Measurements from ENCODE around the gene CALHM4. TPM values are rescaled to one million over a fixed set of nuclear protein-coding genes. Genes with fewer than 3 reads are reported as not detected.

Gene CALHM4
- polyA plus RNA-seq, 1 of the 3 experiments (the other 2 are of a cell fraction): not detected

DNA sequence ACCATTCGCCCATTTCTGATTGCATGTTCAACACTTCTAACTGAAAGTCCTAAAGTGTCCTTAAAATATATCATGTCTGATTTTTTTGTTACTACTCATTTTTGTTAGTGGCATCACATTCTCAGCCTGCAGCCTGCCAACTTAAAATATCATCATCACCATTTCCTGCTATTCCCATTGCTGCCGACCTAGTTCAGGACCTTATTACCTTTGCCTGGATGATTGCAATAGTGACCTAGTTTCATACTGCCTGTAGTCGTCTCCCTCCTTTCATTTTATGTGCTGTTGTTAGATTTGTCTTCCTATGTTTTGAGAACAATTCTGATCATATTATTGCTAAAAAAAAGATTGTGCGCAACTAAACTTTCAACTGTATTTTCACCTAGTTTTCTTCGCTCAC lies 23.9 kb downstream of the CALHM4 start:
- DNase-seq: no peak
- TF ChIP-seq MEF2A (IDR thresholded peaks at IDR 0.05; ENCODE audit: borderline replicate concordance, low read depth): no peak
- TF ChIP-seq GABPA (IDR thresholded peaks at IDR 0.05; ENCODE audit: low read depth): no peak
- no peak overlapping the region for H2AFZ ChIP-seq (ENCODE audit: low read depth)
- peaks cover 8% of the 10 kb centered on the region for H3F3A ChIP-seq (replicated peaks; ENCODE audit: insufficient read depth)
- no peaks in the 10 kb centered on the region for H3K9me2 ChIP-seq
- ChIA-PET POLR2A (no interaction called here), CTCF (interaction anchor here (1.3 kb wide), 1 partner anchor 290 kb away, joined by 3 read pairs; no protein-coding TSS in a partner anchor)
- H3K4me1 ChIP-seq (ENCODE audit: control insufficient read depth in 1 of 2, insufficient read depth in 2 of 2, low read depth in 1 of 2, low read length in 1 of 2): peaks cover 0 to 10% of the 10 kb centered on the region in 2 experiments; a peak in 2 of 4 replicates
- H3K9ac ChIP-seq: no peak overlapping the region
- H3K79me2 ChIP-seq (ENCODE audit: insufficient read depth): peaks cover 78% of the 10 kb centered on the region
- H4K20me1 ChIP-seq (ENCODE audit: insufficient read depth): no peaks in the 10 kb centered on the region
- H3K27ac ChIP-seq (ENCODE audit: low read depth in 2 of 2, low read length in 1 of 2): no peak overlapping the region; a peak in 1 of 4 replicates
- no peaks in the 10 kb centered on the region for H3K9me3 ChIP-seq
- no peak overlapping the region for H3K4me2 ChIP-seq
- 95% methylated on average over 5 of the region's 5 CpGs for WGBS (ENCODE audit: low lambda C conversion rate)
- peaks cover 37 to 59% of the 10 kb centered on the region in 2 experiments for H3K36me3 ChIP-seq (replicated peaks in 1 of 2; ENCODE audit: control insufficient read depth in 1 of 2, insufficient read depth in 2 of 2, low read length in 1 of 2)
- no peak overlapping the region for H3K4me3 ChIP-seq (ENCODE audit: low read depth in 2 of 2, low read length in 1 of 2)
- H3K27me3 ChIP-seq (ENCODE audit: insufficient read depth): no peaks in the 10 kb centered on the region

DNA sequence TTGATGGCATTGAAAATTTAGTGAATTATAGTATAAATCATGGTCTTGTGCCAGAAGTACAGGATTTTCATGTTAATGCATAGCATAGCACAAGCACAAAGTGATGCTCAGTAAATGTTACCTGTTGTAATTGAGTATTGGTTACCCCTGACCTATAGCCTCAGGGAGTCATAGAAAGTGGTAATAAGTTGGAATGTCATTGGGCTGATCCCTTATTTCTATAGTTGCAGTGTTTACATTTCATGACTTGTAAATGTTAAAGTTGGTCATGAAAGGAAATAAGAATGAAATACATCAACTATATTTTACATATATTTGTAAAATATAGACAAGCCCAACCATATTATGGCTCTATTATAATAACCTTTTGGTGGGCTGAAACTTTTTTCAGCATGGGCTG lies 24.8 kb downstream of the CALHM4 start:
- TF ChIP-seq ELF1 (IDR thresholded peaks at IDR 0.05): no peak
- TF ChIP-seq TAF1 (IDR thresholded peaks at IDR 0.05; ENCODE audit: borderline replicate concordance, low read depth, low read length): no peak
- TF ChIP-seq GABPA (IDR thresholded peaks at IDR 0.05; ENCODE audit: low read depth): no peak
- no peak for TF ChIP-seq TEAD4 (IDR thresholded peaks at IDR 0.05; ENCODE audit: borderline replicate concordance, insufficient read depth)
- Histone ChIP-seq H3K27me3 (ENCODE audit: insufficient read depth) (no peaks in the 10 kb centered on the region), H3F3A (replicated peaks; ENCODE audit: insufficient read depth) (peaks cover 8% of the 10 kb centered on the region), H2AFZ (ENCODE audit: low read depth) (no peak overlapping the region), H3K79me2 (ENCODE audit: insufficient read depth) (peaks cover 70% of the 10 kb centered on the region), H3K27ac (ENCODE audit: low read depth in 2 of 2, low read length in 1 of 2) (no peak overlapping the region), H3K9me3 (no peaks in the 10 kb centered on the region), H3K9ac (no peak overlapping the region), H3K36me3 (replicated peaks in 1 of 2; ENCODE audit: control insufficient read depth in 1 of 2, insufficient read depth in 2 of 2, low read length in 1 of 2) (peaks cover 43 to 61% of the 10 kb centered on the region in 2 experiments), H3K4me1 (ENCODE audit: control insufficient read depth in 1 of 2, insufficient read depth in 2 of 2, low read depth in 1 of 2, low read length in 1 of 2) (peaks cover 0 to 6% of the 10 kb centered on the region in 2 experiments; a peak in 2 of 4 replicates), H3K9me2 (no peaks in the 10 kb centered on the region), H4K20me1 (ENCODE audit: insufficient read depth) (no peaks in the 10 kb centered on the region), H3K4me2 (no peak overlapping the region), H3K4me3 (ENCODE audit: low read depth in 2 of 2, low read length in 1 of 2) (no peak overlapping the region)
- ChIA-PET POLR2A (no interaction called here), CTCF (interaction anchor here (1.3 kb wide), 1 partner anchor 291 kb away, joined by 3 read pairs; no protein-coding TSS in a partner anchor)
- no peak for DNase-seq

DNA sequence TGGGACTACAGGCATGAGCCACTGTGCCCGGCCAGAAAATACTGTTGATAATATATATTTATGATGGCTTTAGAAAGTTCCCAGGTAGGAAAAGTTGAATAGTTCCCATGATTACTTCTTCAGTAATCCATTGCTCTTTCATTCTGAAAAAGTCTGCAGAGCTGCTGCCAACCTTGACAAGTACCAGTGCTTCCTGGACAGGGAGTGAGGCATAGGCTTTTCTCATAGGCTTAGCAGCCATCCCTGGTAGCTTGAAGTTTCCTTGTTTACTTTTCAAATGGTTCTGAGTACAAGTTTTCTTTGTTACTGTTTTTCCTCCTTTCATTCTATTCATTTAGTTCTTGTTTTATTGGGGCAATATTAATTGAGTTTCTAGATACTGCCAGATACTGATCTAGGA lies 25.6 kb downstream of the CALHM4 start:
- no peaks in the 10 kb centered on the region for H3K27me3 ChIP-seq (ENCODE audit: insufficient read depth)
- H3K4me1 ChIP-seq (ENCODE audit: control insufficient read depth in 1 of 2, insufficient read depth in 2 of 2, low read depth in 1 of 2, low read length in 1 of 2): peaks cover 0 to 6% of the 10 kb centered on the region in 2 experiments; a peak in 2 of 4 replicates
- 100% methylated on average over 1 of the region's 1 CpG for WGBS (ENCODE audit: low lambda C conversion rate)
- H4K20me1 ChIP-seq (ENCODE audit: insufficient read depth): no peaks in the 10 kb centered on the region
- H3K9ac ChIP-seq: no peak overlapping the region
- H3K79me2 ChIP-seq (ENCODE audit: insufficient read depth): peaks cover 62% of the 10 kb centered on the region
- no peak overlapping the region for H3K4me3 ChIP-seq (ENCODE audit: low read depth in 2 of 2, low read length in 1 of 2)
- ChIA-PET CTCF (interaction anchor here (1.2 to 1.6 kb wide), 2 partner anchors 18 to 291 kb away, joined by 4 to 8 read pairs; no protein-coding TSS in a partner anchor), POLR2A (no interaction called here)
- peaks cover 51 to 61% of the 10 kb centered on the region in 2 experiments for H3K36me3 ChIP-seq (replicated peaks in 1 of 2; ENCODE audit: control insufficient read depth in 1 of 2, insufficient read depth in 2 of 2, low read length in 1 of 2)
- no peaks in the 10 kb centered on the region for H3K9me2 ChIP-seq
- H3F3A ChIP-seq (replicated peaks; ENCODE audit: insufficient read depth): peaks cover 8% of the 10 kb centered on the region
- H3K4me2 ChIP-seq: no peak overlapping the region
- no peak for DNase-seq
- TF ChIP-seq TCF12 (IDR thresholded peaks at IDR 0.05) (no peak), FOSL2 (IDR thresholded peaks at IDR 0.05; ENCODE audit: borderline replicate concordance, low read depth) (no peak), MEF2A (IDR thresholded peaks at IDR 0.05; ENCODE audit: borderline replicate concordance, low read depth) (no peak), FOXM1 (IDR thresholded peaks at IDR 0.05; ENCODE audit: low read depth) (no peak), POLR2AphosphoS5 (IDR thresholded peaks at IDR 0.05; ENCODE audit: low read depth, low read length) (no peak), CHD2 (IDR thresholded peaks at IDR 0.05; ENCODE audit: low read length, partially characterized antibody) (no peak)
- TF ChIP-seq, protein P1, sequence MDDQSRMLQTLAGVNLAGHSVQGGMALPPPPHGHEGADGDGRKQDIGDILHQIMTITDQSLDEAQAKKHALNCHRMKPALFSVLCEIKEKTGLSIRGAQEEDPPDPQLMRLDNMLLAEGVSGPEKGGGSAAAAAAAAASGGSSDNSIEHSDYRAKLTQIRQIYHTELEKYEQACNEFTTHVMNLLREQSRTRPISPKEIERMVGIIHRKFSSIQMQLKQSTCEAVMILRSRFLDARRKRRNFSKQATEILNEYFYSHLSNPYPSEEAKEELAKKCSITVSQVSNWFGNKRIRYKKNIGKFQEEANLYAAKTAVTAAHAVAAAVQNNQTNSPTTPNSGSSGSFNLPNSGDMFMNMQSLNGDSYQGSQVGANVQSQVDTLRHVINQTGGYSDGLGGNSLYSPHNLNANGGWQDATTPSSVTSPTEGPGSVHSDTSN (IDR thresholded peaks at IDR 0.05): no peak
- TF ChIP-seq, protein P2, sequence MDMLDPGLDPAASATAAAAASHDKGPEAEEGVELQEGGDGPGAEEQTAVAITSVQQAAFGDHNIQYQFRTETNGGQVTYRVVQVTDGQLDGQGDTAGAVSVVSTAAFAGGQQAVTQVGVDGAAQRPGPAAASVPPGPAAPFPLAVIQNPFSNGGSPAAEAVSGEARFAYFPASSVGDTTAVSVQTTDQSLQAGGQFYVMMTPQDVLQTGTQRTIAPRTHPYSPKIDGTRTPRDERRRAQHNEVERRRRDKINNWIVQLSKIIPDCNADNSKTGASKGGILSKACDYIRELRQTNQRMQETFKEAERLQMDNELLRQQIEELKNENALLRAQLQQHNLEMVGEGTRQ (IDR thresholded peaks at IDR 0.05; ENCODE audit: borderline replicate concordance, low read depth, low read length): no peak
- TF ChIP-seq, protein P3, sequence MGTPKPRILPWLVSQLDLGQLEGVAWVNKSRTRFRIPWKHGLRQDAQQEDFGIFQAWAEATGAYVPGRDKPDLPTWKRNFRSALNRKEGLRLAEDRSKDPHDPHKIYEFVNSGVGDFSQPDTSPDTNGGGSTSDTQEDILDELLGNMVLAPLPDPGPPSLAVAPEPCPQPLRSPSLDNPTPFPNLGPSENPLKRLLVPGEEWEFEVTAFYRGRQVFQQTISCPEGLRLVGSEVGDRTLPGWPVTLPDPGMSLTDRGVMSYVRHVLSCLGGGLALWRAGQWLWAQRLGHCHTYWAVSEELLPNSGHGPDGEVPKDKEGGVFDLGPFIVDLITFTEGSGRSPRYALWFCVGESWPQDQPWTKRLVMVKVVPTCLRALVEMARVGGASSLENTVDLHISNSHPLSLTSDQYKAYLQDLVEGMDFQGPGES (IDR thresholded peaks at IDR 0.05; ENCODE audit: low read depth, low read length): no peak
- H2AFZ ChIP-seq (ENCODE audit: low read depth): no peak overlapping the region
- peak overlapping the region in 1 of 2 experiments; percentile 28; a peak in 1 of 4 replicates for H3K27ac ChIP-seq (ENCODE audit: low read depth in 2 of 2, low read length in 1 of 2)
- no peaks in the 10 kb centered on the region for H3K9me3 ChIP-seq
